Neutrophil (primary cell): ENCODE results near the gene ANKRD28.

Experiments used
- H3K27ac ChIP-seq: fragments of 200-600 bp; sonication (generic); 2 replicates; pipeline ENCODE4 v1.5.1; 2016; ENCODE audit warnings: mild to moderate bottlenecking, moderate library complexity
- H3K27me3 ChIP-seq: fragments of 200-600 bp; sonication (generic); 2 replicates; pipeline ENCODE4 v1.6.0; 2016; ENCODE audit warnings: mild to moderate bottlenecking
- H3K36me3 ChIP-seq: fragments of 200-600 bp; sonication (generic); 2 replicates; pipeline ENCODE4 v1.5.1; 2017
- H3K4me1 ChIP-seq, 2 experiments: fragments of 200-600 bp in 1 of 2; sonication (generic) in 1 of 2; 1 replicate in 1 of 2; 2 replicates in 1 of 2; pipeline versions ENCODE4 v1.5.1 to v1.6.1; 2013 to 2016; ENCODE audit warnings: low read depth in 1 of 2, low read length in 1 of 2, mild to moderate bottlenecking in 1 of 2, moderate library complexity in 1 of 2; ENCODE audit not compliant: control insufficient read depth in 1 of 2, insufficient read depth in 1 of 2
- H3K4me3 ChIP-seq, 2 experiments: fragments of 200-600 bp in 1 of 2; sonication (generic) in 1 of 2; 1 replicate in 1 of 2; 2 replicates in 1 of 2; pipeline ENCODE4 v1.5.1; 2013 to 2016; ENCODE audit warnings: low read depth in 1 of 2, low read length in 1 of 2, mild to moderate bottlenecking in 1 of 2, moderate library complexity in 1 of 2
- H3K9me3 ChIP-seq: fragments of 200-600 bp; sonication (generic); 2 replicates; pipeline ENCODE4 v1.5.1; 2016
- CTCF ChIP-seq: fragments of 200-600 bp; sonication (generic); IDR thresholded peaks from 2 replicates; pipeline ENCODE4 v1.5.1; 2016; ENCODE audit warnings: antibody characterized with exemption

ANKRD28 gene

GRCh38 chr3:15690748-15691147, 107.0 kb downstream of the ANKRD28 start:
- Histone ChIP-seq H3K27ac (no peak overlapping the region), H3K4me1 (no peaks in the 10 kb centered on the region), H3K9me3 (no peaks in the 10 kb centered on the region), H3K4me3 (no peak overlapping the region), H3K36me3 (peaks cover 40% of the 10 kb centered on the region), H3K27me3 (no peaks in the 10 kb centered on the region)
- no peak for TF ChIP-seq CTCF

GRCh38 chr3:15690230-15690629, 107.5 kb downstream of the ANKRD28 start:
- H3K4me1 ChIP-seq: no peaks in the 10 kb centered on the region
- TF ChIP-seq CTCF: no peak
- H3K36me3 ChIP-seq: peaks cover 41% of the 10 kb centered on the region
- no peak overlapping the region for H3K27ac ChIP-seq
- no peak overlapping the region for H3K4me3 ChIP-seq
- H3K9me3 ChIP-seq: no peaks in the 10 kb centered on the region
- H3K27me3 ChIP-seq: no peaks in the 10 kb centered on the region

- Histone ChIP-seq H3K27me3 (no peaks in the 10 kb centered on the region), H3K27ac (no peak overlapping the region), H3K9me3 (no peaks in the 10 kb centered on the region), H3K4me1 (peaks cover 9 to 17% of the 10 kb centered on the region in 2 experiments), H3K4me3 (no peak overlapping the region), H3K36me3 (peaks cover 38% of the 10 kb centered on the region)
- TF ChIP-seq CTCF: no peak
These were observed 111.9 kb downstream of the ANKRD28 start for GRCh38 chr3:15685927-15686326.

- Histone ChIP-seq H3K27me3 (no peaks in the 10 kb centered on the region), H3K9me3 (no peaks in the 10 kb centered on the region), H3K4me3 (no peak overlapping the region), H3K27ac (peak overlapping the region; percentile 26), H3K36me3 (peaks cover 19% of the 10 kb centered on the region), H3K4me1 (peaks cover 13 to 22% of the 10 kb centered on the region in 2 experiments)
- TF ChIP-seq CTCF: no peak
These were observed 114.5 kb downstream of the ANKRD28 start for GRCh38 chr3:15683253-15683652.

- TF ChIP-seq CTCF: no peak
- H3K27ac ChIP-seq: peak overlapping the region; percentile 26
- no peaks in the 10 kb centered on the region for H3K9me3 ChIP-seq
- no peak overlapping the region for H3K4me3 ChIP-seq
- H3K36me3 ChIP-seq: peaks cover 22% of the 10 kb centered on the region
- H3K27me3 ChIP-seq: no peaks in the 10 kb centered on the region
- peaks cover 13 to 22% of the 10 kb centered on the region in 2 experiments for H3K4me1 ChIP-seq
These were observed 115.1 kb downstream of the ANKRD28 start for GRCh38 chr3:15682561-15683185.
